GM18870 (cell line): ENCODE measurements around the gene ARHGAP24.

Experiments used
- ATAC-seq: cut with Tn5 transposase; IDR thresholded peaks from one replicate; pipeline ENCODE4 v1.9.1; 2021; ENCODE audit warnings: moderate library complexity; ENCODE audit not compliant: unreplicated experiment

ARHGAP24 gene

GRCh38 chr4:85577307-85577706, 102.4 kb downstream of the ARHGAP24 start:
- no peak for ATAC-seq

DNA sequence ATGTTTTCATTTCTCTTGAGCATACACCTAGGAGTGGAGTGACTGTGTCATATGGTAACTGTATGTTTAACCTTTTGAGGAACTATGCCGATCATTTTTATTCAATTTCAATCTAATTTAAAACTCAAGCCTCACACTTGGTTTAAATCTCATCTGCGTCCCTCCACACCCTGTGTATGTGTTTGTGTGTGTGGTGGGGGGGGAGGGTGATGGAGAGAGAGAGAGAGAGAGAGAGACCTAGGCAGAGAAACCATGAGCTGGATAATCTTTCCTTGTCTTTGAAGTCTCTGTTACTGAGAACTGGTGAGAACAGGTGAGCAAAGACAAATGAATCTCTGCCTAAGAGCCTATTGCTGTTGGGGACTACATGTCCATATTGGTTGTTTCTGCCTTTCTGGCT, 105.0 kb downstream of the ARHGAP24 start:
- no peak for ATAC-seq

GRCh38 chr4:85580489-85580888, 105.5 kb downstream of the ARHGAP24 start:
- ATAC-seq: no peak

GRCh38 chr4:85587952-85588351, 113.0 kb downstream of the ARHGAP24 start:
- no peak for ATAC-seq

DNA sequence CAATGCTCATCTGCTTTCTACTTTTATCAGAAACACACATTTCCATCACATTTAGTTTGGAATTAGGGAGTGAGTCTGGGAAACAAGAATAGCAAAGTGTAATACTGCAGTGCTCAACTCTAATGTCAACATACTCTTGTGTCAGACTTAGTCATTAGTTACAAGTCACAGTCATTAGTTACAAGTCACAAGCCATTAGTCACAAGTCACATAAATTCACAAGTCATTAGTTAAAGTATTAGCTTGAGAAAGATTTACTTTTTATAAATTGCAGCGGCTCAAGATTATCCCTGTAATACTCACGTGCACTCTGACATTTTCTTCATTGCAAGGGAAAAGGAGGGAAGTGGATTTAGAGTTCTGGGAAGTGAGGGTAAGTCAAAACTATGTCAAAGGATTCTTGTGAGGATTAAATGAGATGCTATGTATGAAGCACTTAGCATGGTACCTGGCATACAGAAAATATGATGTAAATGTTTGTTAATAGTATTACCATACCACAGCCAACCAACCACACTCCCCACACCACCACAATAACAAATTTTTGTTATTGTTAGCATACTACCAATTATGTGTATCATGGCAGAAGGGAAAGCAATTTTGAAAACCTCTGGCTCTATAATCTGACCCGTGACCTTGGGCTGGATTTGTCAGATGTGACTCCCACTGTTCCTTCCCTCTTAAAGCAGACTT, 116.6 kb downstream of the ARHGAP24 start:
- no peak for ATAC-seq

DNA sequence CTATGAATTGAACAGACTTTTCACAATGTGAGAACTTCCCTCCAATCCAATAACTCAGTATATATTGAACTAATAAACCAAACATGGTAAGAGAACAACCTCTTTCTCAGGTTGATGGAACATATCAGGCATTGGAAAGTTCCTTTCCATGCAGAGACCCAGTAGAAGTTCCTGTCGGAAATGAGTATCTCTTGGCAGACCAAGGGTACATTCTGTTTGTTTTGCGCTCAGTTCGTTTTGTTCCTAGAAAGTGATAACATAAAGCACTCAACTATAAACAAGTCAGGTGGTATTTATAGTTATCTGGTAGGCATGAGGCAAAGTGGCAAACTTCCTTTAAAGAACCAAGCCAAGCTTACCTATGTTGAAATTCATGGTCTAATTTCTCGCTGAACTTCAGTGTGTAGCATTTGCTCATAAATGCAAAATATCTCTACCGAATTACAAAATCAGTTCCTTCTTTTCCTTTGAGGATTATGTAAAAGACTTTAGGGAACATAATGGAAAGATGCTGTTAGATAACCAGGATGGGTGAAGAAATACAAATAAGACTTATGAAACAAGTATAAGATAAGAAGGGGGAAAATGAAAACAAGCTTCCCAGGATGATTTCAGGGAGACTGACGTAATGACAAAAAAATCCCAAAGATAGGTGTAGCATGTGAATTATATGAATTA, 120.3 kb downstream of the ARHGAP24 start:
- no peak for ATAC-seq

GRCh38 chr4:85595796-85596559, 121.0 kb downstream of the ARHGAP24 start:
- ATAC-seq: no peak

- no peak for ATAC-seq
Measured at GRCh38 chr4:85598936-85599335, 124.0 kb downstream of the ARHGAP24 start.

DNA sequence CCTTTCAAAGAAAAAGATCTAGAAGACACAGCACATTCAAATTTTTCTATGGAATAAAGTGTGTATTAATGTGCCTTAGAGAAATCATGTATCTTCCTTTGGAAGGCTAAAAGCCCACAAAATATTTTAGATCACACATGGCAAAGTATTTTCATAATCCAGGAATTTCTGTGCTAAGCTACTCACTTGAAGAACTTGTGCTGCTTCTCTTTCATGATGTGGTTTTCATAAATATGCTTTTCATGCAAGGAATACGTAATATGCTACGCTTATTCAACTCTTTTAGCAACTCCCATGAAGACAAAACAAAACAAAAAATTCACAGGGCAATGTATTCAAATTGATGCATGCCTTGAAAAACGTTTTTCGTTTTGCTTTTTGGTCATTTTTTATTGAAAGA, 125.6 kb downstream of the ARHGAP24 start:
- ATAC-seq: no peak

DNA sequence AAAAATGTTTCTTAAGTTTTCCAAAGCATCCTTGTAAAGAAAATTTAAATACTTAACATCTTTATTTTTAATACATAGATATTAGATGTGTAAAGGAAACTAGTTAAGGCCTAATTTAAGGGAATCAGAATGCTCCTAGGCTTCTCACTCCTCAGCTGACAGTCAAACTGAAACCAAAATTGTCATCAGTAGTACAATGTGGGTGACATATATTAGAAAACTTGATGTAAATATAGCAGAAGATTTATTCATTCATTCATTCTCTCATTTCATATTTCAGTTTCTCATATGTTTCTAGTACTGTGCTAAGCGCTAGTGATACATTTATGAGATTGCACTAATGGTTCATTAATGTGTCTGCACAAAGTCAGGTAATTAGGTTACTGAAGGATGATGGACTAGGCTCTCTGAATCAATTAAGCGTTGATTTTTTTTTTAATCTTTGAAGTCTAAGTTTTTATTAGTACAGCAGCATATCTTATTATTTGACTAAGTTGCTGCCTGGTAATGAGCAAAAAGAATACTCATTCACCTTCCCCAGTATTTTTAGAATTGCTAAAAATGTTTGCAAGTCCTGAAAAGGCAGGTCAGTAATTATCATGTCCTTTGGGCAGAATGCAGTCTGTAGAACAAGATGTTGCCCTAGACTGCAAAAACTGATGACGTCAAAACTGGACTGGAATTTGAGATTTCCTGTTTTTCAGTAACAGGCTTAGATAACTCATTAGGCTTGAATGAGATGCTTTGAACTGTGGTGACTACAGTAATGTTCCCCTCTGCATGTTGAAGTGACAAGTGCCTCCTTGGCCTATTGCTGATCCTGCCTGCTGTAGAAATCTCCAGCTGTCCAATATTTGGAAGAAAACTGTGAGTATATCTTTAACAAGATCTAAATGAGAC, 128.7 kb downstream of the ARHGAP24 start:
- peak; percentile 74 for ATAC-seq

- ATAC-seq: no peak
Measured at GRCh38 chr4:85606505-85606904, 131.6 kb downstream of the ARHGAP24 start.

- ATAC-seq: no peak
Measured at GRCh38 chr4:85607624-85608023, 132.7 kb downstream of the ARHGAP24 start.

- ATAC-seq: peak; percentile 91
Measured at GRCh38 chr4:85610450-85610849, 135.5 kb downstream of the ARHGAP24 start.

GRCh38 chr4:85611661-85612060, 136.7 kb downstream of the ARHGAP24 start:
- ATAC-seq: no peak

DNA sequence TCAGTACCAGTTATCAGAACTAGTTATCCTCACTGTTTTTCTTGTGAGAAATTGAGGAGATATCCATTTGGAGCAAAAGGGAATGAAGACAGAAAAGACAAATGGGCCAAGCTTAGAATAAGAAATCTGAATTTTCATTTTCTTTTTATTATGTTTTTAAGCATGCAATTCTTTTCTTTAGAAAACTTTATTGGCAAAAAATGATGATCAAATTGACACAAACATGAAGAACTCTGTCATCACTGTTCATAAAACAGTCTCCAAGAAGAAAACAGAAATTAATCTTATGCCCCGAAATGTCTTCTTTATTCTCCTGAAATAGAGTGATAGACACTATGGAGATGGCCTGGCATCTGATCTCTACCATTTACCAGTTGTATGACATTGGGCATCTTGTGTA, 139.0 kb downstream of the ARHGAP24 start:
- no peak for ATAC-seq

- no peak for ATAC-seq
Measured at GRCh38 chr4:85615952-85616351, 141.0 kb downstream of the ARHGAP24 start.

- ATAC-seq: no peak
Measured at GRCh38 chr4:85617202-85617601, 142.3 kb downstream of the ARHGAP24 start.

- no peak for ATAC-seq
Measured at GRCh38 chr4:85632981-85633380, 158.0 kb downstream of the ARHGAP24 start.

DNA sequence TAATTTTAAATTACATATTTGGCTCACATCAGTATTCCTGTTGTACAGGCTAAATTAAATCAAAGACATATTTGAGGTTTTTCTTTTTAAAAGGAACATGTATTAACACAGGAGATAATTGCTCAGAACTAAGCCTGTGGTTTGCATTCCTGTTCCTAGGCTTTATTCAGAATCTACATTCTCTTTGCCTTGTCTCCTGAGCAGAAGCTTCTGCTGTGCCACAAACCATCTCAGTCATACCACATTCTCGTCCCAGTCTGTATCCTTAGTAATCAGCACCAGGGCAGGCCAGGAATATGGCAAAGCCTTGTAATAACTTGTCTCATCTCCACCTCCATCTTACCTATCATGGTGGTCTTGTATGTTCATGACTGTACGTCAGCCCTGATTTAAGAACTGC, 162.8 kb downstream of the ARHGAP24 start:
- no peak for ATAC-seq

DNA sequence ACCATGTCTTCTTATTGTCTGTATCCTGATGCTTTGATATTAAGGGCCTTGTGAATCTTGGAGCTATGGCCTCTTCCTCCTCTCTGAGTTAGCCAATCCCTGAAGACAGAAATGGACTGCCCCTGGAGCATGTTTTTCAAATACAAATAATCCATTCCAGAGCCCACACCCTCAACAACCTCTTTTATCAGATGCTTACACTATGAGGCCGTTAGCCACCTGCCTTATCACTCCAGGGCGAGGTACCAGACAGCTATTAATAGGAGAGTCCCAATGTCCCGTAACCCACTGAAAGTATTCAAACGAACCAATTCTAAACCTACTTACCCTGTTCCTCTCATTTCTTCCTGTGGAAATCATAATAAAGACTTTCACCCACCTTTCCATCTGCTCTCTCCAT, 165.0 kb downstream of the ARHGAP24 start:
- ATAC-seq: no peak
